Measurements from ENCODE around the gene SPDYE2B. TPM values are rescaled to one million over a fixed set of nuclear protein-coding genes. Genes with fewer than 3 reads are reported as not detected.
"Not testable (repeated sequence)": the region's sequence is repeated elsewhere in the genome, so short reads cannot be mapped to it uniquely, and the experiment has no call there.

The SPDYE2B gene
- total and polyA plus RNA-seq, 9 of the 15 experiments (the other 6 are each of a cell fraction or from before 2014, with no cell fraction given): not detected

DNA sequence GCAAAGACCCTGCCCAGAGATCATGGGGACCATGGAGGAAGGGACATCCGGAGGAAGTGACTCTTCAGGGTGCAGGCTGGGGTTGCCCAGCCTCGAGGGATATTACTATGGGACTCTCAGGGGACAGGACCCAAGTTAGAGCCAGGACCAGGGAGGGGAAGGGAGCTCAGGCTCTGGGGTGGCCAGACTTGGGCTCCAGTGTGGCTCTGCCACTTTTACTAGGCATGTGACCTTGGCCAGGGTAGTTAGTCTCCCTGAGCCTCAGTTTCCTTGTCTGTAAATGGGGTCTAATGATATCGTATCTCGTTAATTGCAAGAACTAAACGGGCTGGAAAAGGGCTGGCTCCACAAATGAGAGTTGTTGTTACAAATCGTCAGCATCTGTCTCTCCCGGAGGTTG lies 39.7 kb upstream of the SPDYE2B start:
- no CpG with 5 or more reads among the region's 7 CpGs for WGBS (ENCODE audit: insufficient coverage, low coverage, missing lambda C conversion rate)
- CTCF ChIA-PET (ENCODE audit: low intra/inter-chr PET ratio); ATAC-seq: not testable (repeated sequence)

DNA sequence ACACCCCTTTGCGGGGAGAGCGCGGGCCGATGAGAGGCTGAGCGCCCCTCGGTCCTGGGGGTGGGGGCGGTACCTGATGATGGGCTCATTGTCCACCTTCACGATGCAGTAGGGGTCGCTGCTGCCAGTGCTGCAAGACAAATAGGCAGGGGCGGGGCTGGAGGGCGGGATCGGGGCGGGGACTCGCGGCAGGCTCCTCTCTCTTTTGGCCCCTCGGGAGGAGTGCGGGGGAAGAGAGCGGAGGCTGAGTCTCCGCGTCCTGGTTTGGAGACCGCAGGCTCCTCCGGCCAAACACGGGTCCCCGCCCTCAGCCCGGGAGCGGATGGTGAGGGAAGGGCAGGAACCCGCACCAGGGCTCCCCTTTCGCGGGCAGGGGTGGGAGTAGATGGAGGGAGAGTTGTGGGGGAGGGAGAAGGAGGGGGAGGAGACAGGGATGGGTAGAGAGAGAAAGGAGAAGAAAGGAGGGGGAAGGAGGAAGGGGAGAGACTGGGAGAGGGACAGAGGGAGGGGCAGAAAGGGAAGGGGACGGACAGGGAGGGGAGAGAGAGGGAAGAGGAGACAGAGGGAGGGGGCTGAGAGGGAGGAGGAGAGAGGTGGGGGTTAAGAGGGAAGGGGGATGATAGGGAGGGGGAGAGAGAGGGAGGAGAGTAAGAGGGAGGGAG lies 39.0 kb upstream of the SPDYE2B start:
- H3K36me3 ChIP-seq (ENCODE audit: control insufficient read depth, insufficient read depth, low read length); H4K20me1 ChIP-seq (replicated peaks; ENCODE audit: control insufficient read depth, insufficient read depth, low read length); DNase-seq (ENCODE audit: extremely low read depth in 1 of 4, low spot score in 3 of 4); H3K27ac ChIP-seq (ENCODE audit: extremely low read depth, low read depth, low read length); H3K9me3 ChIP-seq (replicated peaks; ENCODE audit: control insufficient read depth, insufficient read depth, low read depth, low read length); H3K9me1 ChIP-seq (ENCODE audit: control insufficient read depth, insufficient read depth, low read length); H3K4me1 ChIP-seq (replicated peaks in 1 of 2; ENCODE audit: control insufficient read depth in 2 of 2, insufficient read depth in 2 of 2, low read length in 2 of 2); H3K9ac ChIP-seq (ENCODE audit: insufficient read depth in 1 of 2, low read depth in 2 of 2, low read length in 2 of 2); intact Hi-C loops (cut with micrococcal nuclease); BruUV-seq (replicated peaks); H3K27me3 ChIP-seq (ENCODE audit: control insufficient read depth in 2 of 2, insufficient read depth in 2 of 2, low read length in 2 of 2); in situ Hi-C loops (cut with MboI); H3K4me2 ChIP-seq (ENCODE audit: insufficient read depth, low read length); H2AFZ ChIP-seq (ENCODE audit: low read depth, low read length); H3K79me2 ChIP-seq (ENCODE audit: control insufficient read depth, insufficient read depth, low read length); POLR2A ChIA-PET; CTCF ChIA-PET (ENCODE audit: low intra/inter-chr PET ratio); H3K4me3 ChIP-seq: not testable (repeated sequence)
- ATAC-seq (peak; percentile 91), FAIRE-seq (peak; percentile 89)
- WGBS (ENCODE audit: insufficient coverage, low coverage, missing lambda C conversion rate): no CpG with 5 or more reads among the region's 30 CpGs

More for the DNA sequence above, 39.7 kb upstream of the SPDYE2B start:
- DNase-seq (ENCODE audit: extremely low read depth in 1 of 4, low spot score in 3 of 4); BruUV-seq (replicated peaks); H3K9me1 ChIP-seq (ENCODE audit: control insufficient read depth, insufficient read depth, low read length); H3K36me3 ChIP-seq (ENCODE audit: control insufficient read depth, insufficient read depth, low read length); FAIRE-seq; in situ Hi-C loops (cut with MboI); H3K4me2 ChIP-seq (ENCODE audit: insufficient read depth, low read length); H3K9me3 ChIP-seq (replicated peaks; ENCODE audit: control insufficient read depth, insufficient read depth, low read depth, low read length); intact Hi-C loops (cut with micrococcal nuclease); H2AFZ ChIP-seq (ENCODE audit: low read depth, low read length); H4K20me1 ChIP-seq (replicated peaks; ENCODE audit: control insufficient read depth, insufficient read depth, low read length); H3K27ac ChIP-seq (ENCODE audit: extremely low read depth, low read depth, low read length); H3K4me1 ChIP-seq (replicated peaks in 1 of 2; ENCODE audit: control insufficient read depth in 2 of 2, insufficient read depth in 2 of 2, low read length in 2 of 2); H3K4me3 ChIP-seq; H3K9ac ChIP-seq (ENCODE audit: insufficient read depth in 1 of 2, low read depth in 2 of 2, low read length in 2 of 2); H3K27me3 ChIP-seq (ENCODE audit: control insufficient read depth in 2 of 2, insufficient read depth in 2 of 2, low read length in 2 of 2); H3K79me2 ChIP-seq (ENCODE audit: control insufficient read depth, insufficient read depth, low read length); POLR2A ChIA-PET: not testable (repeated sequence)
